ENCODE measurements around the gene RNF115.

The RNF115 gene

DNA sequence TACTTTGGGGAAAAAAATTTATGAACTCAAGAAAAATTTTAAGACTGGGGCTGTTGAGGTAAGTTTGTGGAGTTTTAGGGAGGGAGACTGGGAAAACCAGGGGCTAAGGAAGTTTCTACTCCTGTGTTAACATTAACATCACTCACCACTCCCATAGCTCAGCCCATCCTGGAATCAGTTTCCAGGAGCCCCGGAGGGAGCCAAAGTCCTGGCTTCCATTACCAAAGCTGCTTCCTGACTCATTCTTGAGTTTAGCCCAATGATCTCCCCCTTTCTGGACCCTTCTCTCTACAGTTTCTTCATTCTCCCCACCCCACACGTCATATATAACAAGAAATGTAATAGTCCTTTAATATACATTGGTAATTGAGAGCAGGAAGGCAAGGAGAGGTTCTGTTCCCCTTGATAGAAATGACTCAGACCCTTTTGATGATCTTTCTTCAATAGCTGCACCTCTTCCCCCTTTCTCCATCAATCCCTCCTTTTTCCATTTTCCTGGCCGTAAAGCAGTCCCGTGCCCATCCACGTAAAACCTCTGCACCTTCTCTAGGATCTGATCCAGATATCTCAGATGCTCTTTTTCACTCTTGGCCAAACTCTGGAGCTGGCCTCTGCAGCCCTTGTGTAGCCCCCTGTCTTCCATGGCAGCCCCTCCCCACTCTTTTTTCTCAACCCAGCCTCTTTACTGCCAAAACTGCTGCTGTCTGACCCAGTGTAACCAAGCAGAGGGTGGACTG is 39.6 kb upstream of the RNF115 start:
- no peak overlapping the region for H3K4me2 ChIP-seq (ENCODE audit: insufficient read depth, low read length, poor library complexity, severe bottlenecking)
- H4K91ac ChIP-seq (ENCODE audit: low read depth, low read length, poor library complexity) = no peak overlapping the region
- no peak overlapping the region for H3K27ac ChIP-seq (replicated peaks; ENCODE audit: low read length)
- no CpG with 5 or more reads among the region's 5 CpGs for WGBS, 2 donors (ENCODE audit: extremely low coverage in 2 of 2, insufficient read length in 2 of 2, insufficient replicate concordance in 1 of 2)
- H2BK120ac ChIP-seq (ENCODE audit: low read depth, low read length) = no peak overlapping the region
- no peak overlapping the region for H3K4me3 ChIP-seq (ENCODE audit: low read length in 2 of 2)
- H2AK5ac ChIP-seq (ENCODE audit: low read depth, low read length) = no peak overlapping the region
- H3K79me1 ChIP-seq (ENCODE audit: low read depth, low read length) = no peaks in the 10 kb centered on the region
- peak overlapping the region; percentile 37 for H3K18ac ChIP-seq (ENCODE audit: low read length)
- DNase-seq (ENCODE audit: low spot score) = no peak
- no peak overlapping the region for H2BK12ac ChIP-seq (ENCODE audit: low read length)
- peaks cover 0 to 20% (median 0%) of the 10 kb centered on the region in 3 experiments for H3K27me3 ChIP-seq (ENCODE audit: control insufficient read depth in 3 of 3, insufficient read depth in 3 of 3, low read depth in 1 of 3, low read length in 3 of 3)
- no peaks in the 10 kb centered on the region for H3K36me3 ChIP-seq (replicated peaks in 1 of 2; ENCODE audit: control insufficient read depth in 2 of 2, insufficient read depth in 2 of 2, low read length in 2 of 2)
- no peak overlapping the region for H3K9ac ChIP-seq (ENCODE audit: low read depth, low read length, poor library complexity)
- no peak overlapping the region for H2BK5ac ChIP-seq (ENCODE audit: low read length)
- no peak overlapping the region for H2BK15ac ChIP-seq (ENCODE audit: low read length)
- no peak overlapping the region for H3K14ac ChIP-seq (ENCODE audit: low read length)
- no peaks in the 10 kb centered on the region for H3K9me3 ChIP-seq (replicated peaks in 1 of 2; ENCODE audit: control insufficient read depth in 2 of 2, insufficient read depth in 1 of 2, low read depth in 1 of 2, low read length in 2 of 2)
- H3K4ac ChIP-seq (ENCODE audit: low read length) = no peak overlapping the region
- H4K8ac ChIP-seq (ENCODE audit: low read depth, low read length) = peak overlapping the region; percentile 75
- H3K4me1 ChIP-seq (ENCODE audit: control insufficient read depth in 2 of 2, insufficient read depth in 1 of 2, low read depth in 1 of 2, low read length in 2 of 2) = peaks cover 0 to 4% of the 10 kb centered on the region in 2 donors
- no peak overlapping the region for H3K23ac ChIP-seq (ENCODE audit: low read depth, low read length, poor library complexity)
- H2AFZ ChIP-seq (ENCODE audit: low read length) = no peak overlapping the region

DNA sequence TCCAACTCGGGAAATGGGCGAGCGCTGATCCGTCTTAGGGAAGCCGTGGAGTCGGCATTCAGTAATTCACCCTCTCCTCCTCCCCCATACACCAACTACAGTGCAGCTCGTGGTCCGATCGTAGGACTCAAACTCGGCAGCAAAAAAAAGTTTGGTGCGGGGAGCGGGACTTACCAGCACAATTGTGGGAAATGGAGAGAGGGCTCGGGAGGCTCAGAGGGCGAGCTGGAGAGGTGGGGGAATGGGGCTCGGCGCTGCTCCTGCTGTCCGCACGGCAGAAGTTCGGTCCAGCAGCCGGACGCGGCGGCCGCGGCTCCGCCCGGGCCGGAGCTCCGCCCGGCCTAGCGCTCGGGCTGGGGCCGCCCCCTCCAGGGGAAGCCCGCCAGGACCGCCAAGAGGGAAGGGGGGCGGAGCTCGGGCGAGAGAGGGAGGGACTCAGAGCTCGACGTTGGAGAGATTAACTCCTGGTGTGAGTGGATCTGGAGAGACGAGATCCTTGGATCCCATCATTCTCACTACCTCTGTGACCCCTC is 35.7 kb upstream of the RNF115 start:
- Histone ChIP-seq H3K18ac (ENCODE audit: low read length) (peak overlapping the region; percentile 53), H4K91ac (ENCODE audit: low read depth, low read length, poor library complexity) (no peak overlapping the region), H3K4me2 (ENCODE audit: insufficient read depth, low read length, poor library complexity, severe bottlenecking) (peak overlapping the region; percentile 75), H3K14ac (ENCODE audit: low read length) (no peak overlapping the region), H3K4ac (ENCODE audit: low read length) (no peak overlapping the region), H2BK15ac (ENCODE audit: low read length) (no peak overlapping the region), H3K4me3 (ENCODE audit: low read length in 2 of 2) (peak overlapping the region; percentile 79 to 88), H4K8ac (ENCODE audit: low read depth, low read length) (no peak overlapping the region), H3K9me3 (replicated peaks in 1 of 2; ENCODE audit: control insufficient read depth in 2 of 2, insufficient read depth in 1 of 2, low read depth in 1 of 2, low read length in 2 of 2) (peaks cover 0 to 2% of the 10 kb centered on the region in 2 donors), H2BK12ac (ENCODE audit: low read length) (no peak overlapping the region), H2AFZ (ENCODE audit: low read length) (peak overlapping the region; percentile 89), H2AK5ac (ENCODE audit: low read depth, low read length) (no peak overlapping the region), H3K9ac (ENCODE audit: low read depth, low read length, poor library complexity) (peak overlapping the region; percentile 87), H3K27ac (replicated peaks; ENCODE audit: low read length) (peak overlapping the region; percentile 53), H2BK5ac (ENCODE audit: low read length) (peak overlapping the region; percentile 96), H3K79me1 (ENCODE audit: low read depth, low read length) (peaks cover 4% of the 10 kb centered on the region), H3K36me3 (replicated peaks in 1 of 2; ENCODE audit: control insufficient read depth in 2 of 2, insufficient read depth in 2 of 2, low read length in 2 of 2) (peaks cover 19 to 27% of the 10 kb centered on the region in 2 donors), H2BK120ac (ENCODE audit: low read depth, low read length) (no peak overlapping the region), H3K27me3 (ENCODE audit: control insufficient read depth in 3 of 3, insufficient read depth in 3 of 3, low read depth in 1 of 3, low read length in 3 of 3) (peaks cover 0 to 4% (median 0%) of the 10 kb centered on the region in 3 experiments), H3K4me1 (ENCODE audit: control insufficient read depth in 2 of 2, insufficient read depth in 1 of 2, low read depth in 1 of 2, low read length in 2 of 2) (peaks cover 3 to 6% of the 10 kb centered on the region in 2 donors), H3K23ac (ENCODE audit: low read depth, low read length, poor library complexity) (peak overlapping the region; percentile 62)
- DNase-seq (ENCODE audit: low spot score) = peak; percentile 77
- no CpG with 5 or more reads among the region's 41 CpGs for WGBS, 2 donors (ENCODE audit: extremely low coverage in 2 of 2, insufficient read length in 2 of 2, insufficient replicate concordance in 1 of 2)

DNA sequence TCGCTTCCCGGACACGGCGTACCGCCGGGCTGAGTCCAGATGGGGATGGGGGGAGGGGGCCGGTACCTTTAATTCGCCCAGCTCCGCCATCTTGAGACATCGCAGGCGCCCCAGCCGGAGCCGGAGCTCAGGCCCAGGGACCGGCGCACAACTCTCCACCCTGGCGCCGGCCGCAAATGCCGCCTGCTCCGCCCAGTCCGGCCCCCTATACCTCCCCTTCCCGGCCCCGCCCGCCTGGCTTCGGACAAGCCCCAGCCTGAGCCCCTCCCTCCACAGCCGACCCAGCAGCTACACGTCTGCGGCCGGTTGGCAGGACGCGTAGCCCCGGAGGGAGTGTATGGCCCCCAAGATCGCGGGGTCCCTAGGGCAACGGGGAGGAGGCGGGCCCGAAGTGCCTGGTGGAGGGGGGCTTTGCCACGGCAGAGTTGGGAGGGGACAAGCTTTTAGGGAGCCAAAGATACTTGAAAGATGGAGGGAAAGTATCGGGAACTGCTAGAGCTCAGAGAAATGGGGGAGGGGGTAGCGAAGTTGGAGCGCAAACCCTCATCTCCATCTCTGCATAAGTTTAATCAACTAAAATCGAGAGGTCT is 35.1 kb upstream of the RNF115 start, which contains the start of gene PIAS3:
PIAS3 (minus strand) TSS at position 181 of the 590 bp plus-strand sequence; CDS start at position 90, 91 bp downstream.
- H3K36me3 ChIP-seq (replicated peaks in 1 of 2; ENCODE audit: control insufficient read depth in 2 of 2, insufficient read depth in 2 of 2, low read length in 2 of 2) = peaks cover 23 to 32% of the 10 kb centered on the region in 2 donors
- H2BK15ac ChIP-seq (ENCODE audit: low read length) = no peak within 1 kb of the TSS
- peak within 1 kb of the TSS; percentile 86 for H2BK12ac ChIP-seq (ENCODE audit: low read length)
- H3K27ac ChIP-seq (replicated peaks; ENCODE audit: low read length) = peak within 1 kb of the TSS; percentile 91
- peak; percentile 94 for DNase-seq (ENCODE audit: low spot score)
- H2BK120ac ChIP-seq (ENCODE audit: low read depth, low read length) = no peak within 1 kb of the TSS
- peak within 1 kb of the TSS; percentile 78 for H3K14ac ChIP-seq (ENCODE audit: low read length)
- WGBS, 2 donors (ENCODE audit: extremely low coverage in 2 of 2, insufficient read length in 2 of 2, insufficient replicate concordance in 1 of 2) = no CpG with 5 or more reads among the region's 42 CpGs
- H4K8ac ChIP-seq (ENCODE audit: low read depth, low read length) = no peak within 1 kb of the TSS
- H3K23ac ChIP-seq (ENCODE audit: low read depth, low read length, poor library complexity) = peak within 1 kb of the TSS; percentile 82
- peak within 1 kb of the TSS; percentile 96 for H2BK5ac ChIP-seq (ENCODE audit: low read length)
- peaks cover 0 to 4% (median 0%) of the 10 kb centered on the region in 3 experiments for H3K27me3 ChIP-seq (ENCODE audit: control insufficient read depth in 3 of 3, insufficient read depth in 3 of 3, low read depth in 1 of 3, low read length in 3 of 3)
- no peak within 1 kb of the TSS for H4K91ac ChIP-seq (ENCODE audit: low read depth, low read length, poor library complexity)
- peaks cover 4% of the 10 kb centered on the region for H3K79me1 ChIP-seq (ENCODE audit: low read depth, low read length)
- H3K4me3 ChIP-seq (ENCODE audit: low read length in 2 of 2) = peak within 1 kb of the TSS; percentile 79 to 92
- H3K4me2 ChIP-seq (ENCODE audit: insufficient read depth, low read length, poor library complexity, severe bottlenecking) = peak within 1 kb of the TSS; percentile 75
- H3K9me3 ChIP-seq (replicated peaks in 1 of 2; ENCODE audit: control insufficient read depth in 2 of 2, insufficient read depth in 1 of 2, low read depth in 1 of 2, low read length in 2 of 2) = peaks cover 0 to 2% of the 10 kb centered on the region in 2 donors
- H3K9ac ChIP-seq (ENCODE audit: low read depth, low read length, poor library complexity) = peak within 1 kb of the TSS; percentile 95
- H3K4ac ChIP-seq (ENCODE audit: low read length) = no peak within 1 kb of the TSS
- H3K4me1 ChIP-seq (ENCODE audit: control insufficient read depth in 2 of 2, insufficient read depth in 1 of 2, low read depth in 1 of 2, low read length in 2 of 2) = peaks cover 3 to 6% of the 10 kb centered on the region in 2 donors
- peak within 1 kb of the TSS; percentile 99 for H3K18ac ChIP-seq (ENCODE audit: low read length)
- no peak within 1 kb of the TSS for H2AK5ac ChIP-seq (ENCODE audit: low read depth, low read length)
- H2AFZ ChIP-seq (ENCODE audit: low read length) = peak within 1 kb of the TSS; percentile 89

All from neuronal stem cell (in vitro differentiated cells).